Retinal pigment epithelial cell (primary cell): ENCODE measurements around the gene KLRC4.
"Not testable (repeated sequence)": the region's sequence is repeated elsewhere in the genome, so short reads cannot be mapped to it uniquely, and the experiment has no call there.

Source experiments
- DNase-seq: peaks from one replicate; pipeline ENCODE4 v3.0.0-alpha.2; 2010; ENCODE audit warnings: low read depth
- H3K4me3 ChIP-seq: 2 replicates; pipeline ENCODE4 v1.5.1; 2011; ENCODE audit warnings: mild to moderate bottlenecking, low read length, control low read depth, moderate library complexity
- TF ChIP-seq, protein P1 (sequence below): conservative IDR thresholded peaks from 2 replicates; pipeline ENCODE4 v1.5.1; 2011; ENCODE audit warnings: low read depth, low read length, control low read depth, inconsistent platforms

Gene KLRC4

DNA sequence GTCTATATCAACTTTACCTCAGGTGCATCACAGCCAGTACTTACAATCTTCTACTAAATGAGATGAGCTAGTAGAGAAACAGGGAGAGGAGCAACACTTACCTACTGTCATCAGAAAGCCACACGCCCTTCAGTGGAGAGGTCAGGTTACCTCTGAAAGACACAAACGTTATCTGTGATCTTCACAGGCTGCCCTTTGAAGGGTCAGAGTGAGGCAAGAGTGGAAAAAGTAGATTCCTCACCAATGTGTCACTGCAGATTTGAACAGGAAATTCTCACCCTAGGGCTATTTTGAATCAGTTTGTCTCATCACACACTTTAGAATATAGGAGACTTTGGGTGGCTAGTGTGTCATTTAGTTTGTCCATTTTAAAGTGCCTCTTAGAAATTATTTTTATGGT, 28.0 kb upstream of the KLRC4 start:
- not testable (repeated sequence) for H3K4me3 ChIP-seq, DNase-seq

DNA sequence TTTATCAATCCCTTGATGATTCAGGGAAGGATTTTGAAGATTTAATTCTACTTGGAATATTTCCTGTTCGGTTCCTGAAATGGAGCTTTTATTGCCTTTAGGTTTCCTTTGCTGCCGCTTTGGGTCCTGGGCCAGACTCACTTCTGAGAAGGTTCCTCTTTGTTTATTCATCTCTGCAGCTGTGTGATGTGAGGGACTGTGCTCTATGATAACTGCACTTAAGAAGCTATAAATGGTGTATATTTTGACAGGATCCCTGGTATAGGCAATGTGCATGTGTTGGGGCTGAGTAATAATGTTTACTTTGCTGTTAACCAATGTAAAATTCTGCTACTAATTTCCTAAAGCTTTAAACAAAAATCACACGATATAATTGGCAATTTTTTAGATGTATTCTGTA, 26.3 kb upstream of the KLRC4 start, which contains the start of gene KLRC2:
TSS of gene KLRC2 (minus strand) at position 195 of the 400 bp plus-strand sequence. CDS start at position 171, 24 bp downstream.
- not testable (repeated sequence) for H3K4me3 ChIP-seq, DNase-seq

DNA sequence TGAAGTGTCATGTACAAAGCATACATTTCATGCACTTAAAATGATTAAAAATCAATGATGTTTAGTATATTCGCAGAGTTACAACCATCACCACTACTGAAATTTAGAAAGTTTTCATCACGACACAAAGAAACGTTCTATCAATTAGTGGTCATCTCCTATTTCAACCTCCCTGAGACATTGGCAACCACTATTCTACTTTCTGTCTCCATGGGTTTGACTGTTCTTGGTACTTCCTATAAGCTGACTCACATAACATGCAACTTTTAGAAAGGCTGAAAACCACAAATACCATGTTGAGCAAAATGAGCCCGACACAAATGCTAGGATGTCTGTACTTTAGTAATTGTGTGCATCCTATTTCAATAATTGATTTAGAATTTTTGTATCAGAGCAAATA, 21.1 kb upstream of the KLRC4 start:
- H3K4me3 ChIP-seq, DNase-seq: not testable (repeated sequence)

DNA sequence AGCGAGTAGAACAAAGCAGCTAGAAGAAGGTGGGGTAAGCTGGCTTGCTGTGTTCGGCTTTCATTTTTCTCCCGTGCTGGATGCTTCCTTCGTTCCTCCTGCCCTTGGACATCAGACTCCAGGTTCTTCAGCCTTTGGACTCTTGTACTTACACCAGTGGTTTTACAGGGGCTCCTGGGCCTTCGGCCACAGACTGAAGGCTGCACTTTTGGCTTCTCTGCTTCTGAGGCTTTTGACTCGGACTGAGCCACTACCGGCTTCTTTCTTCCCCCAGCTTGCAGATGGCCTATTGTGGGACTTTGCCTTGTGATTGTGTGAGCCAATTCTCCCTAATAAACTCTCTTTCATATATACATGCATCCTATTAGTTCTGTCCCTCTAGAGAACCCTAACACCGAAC, 16.4 kb upstream of the KLRC4 start:
- H3K4me3 ChIP-seq, DNase-seq: not testable (repeated sequence)

DNA sequence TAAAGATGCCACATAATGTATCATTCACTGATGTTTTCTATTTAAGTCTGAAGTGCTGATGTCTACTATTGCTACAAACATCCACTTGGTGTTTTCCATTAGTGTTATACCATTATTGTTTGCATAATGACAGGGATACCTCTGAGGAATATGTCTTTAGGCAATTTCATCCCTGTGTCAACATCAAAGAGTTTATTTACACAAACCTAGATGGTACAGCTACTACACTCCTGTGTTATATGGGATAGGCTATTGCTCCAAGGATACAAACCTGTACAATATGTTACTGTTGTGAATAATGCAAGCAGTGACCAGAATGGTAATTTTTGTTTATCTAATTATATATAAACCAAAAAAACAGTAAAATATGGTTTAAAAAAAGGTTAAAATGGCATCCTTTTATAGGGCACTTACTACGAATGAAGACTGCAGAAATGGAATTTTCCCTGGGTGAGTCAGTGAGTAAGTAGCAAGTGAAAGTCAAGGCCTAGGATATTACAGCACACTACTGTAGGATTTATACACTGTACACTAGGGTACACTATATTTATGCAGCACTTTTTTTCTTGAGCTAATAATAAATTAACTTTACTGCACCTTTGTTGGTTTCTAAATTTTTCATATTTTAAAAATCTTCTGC, 14.8 kb upstream of the KLRC4 start:
- DNase-seq, H3K4me3 ChIP-seq: not testable (repeated sequence)

DNA sequence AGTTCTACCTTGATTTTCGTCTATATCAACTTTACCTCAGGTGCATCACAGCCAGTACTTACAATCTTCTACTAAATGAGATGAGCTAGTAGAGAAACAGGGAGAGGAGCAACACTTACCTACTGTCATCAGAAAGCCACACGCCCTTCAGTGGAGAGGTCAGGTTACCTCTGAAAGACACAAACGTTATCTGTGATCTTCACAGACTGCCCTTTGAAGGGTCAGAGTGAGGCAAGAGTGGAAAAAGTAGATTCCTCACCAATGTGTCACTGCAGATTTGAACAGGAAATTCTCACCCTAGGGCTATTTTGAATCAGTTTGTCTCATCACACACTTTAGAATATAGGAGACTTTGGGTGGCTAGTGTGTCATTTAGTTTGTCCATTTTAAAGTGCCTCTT, 12.6 kb upstream of the KLRC4 start:
- H3K4me3 ChIP-seq, DNase-seq: not testable (repeated sequence)

DNA sequence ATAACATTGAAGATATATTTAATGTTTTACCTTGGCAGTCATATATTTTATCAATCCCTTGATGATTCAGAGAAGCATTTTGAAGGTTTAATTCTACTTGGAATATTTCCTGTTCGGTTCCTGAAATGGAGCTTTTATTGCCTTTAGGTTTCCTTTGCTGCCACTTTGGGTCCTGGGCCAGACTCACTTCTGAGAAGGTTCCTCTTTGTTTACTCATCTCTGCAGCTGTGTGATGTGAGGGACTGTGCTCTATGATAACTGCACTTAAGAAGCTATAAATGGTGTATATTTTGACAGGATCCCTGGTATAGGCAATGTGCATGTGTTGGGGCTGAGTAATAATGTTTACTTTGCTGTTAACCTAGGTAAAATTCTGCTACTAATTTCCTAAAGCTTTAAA, 10.8 kb upstream of the KLRC4 start, which contains the start of gene KLRC3:
TSS of gene KLRC3 (minus strand) at position 262 of the 400 bp plus-strand sequence. CDS start at position 217, 45 bp downstream.
- not testable (repeated sequence) for DNase-seq, H3K4me3 ChIP-seq

DNA sequence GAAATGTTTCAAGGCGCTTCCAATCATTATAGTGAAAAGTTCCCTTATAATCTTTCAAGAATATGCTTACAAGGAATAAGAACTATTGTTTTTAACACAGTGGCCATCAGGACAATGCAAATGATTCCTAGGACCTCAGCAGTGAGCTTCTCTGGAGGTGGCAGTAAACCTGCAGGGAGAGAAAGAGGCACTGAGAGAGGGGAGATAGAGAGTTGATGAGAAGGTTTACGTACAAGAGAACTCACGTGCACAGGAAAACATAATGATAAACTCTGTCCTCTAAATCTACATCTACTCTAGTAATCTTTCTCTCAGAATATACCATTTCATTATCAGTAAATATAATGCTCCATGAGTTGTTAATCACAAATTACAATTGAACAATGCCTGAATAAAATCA, 715 bp downstream of the KLRC4 start:
- TF ChIP-seq, protein P1, sequence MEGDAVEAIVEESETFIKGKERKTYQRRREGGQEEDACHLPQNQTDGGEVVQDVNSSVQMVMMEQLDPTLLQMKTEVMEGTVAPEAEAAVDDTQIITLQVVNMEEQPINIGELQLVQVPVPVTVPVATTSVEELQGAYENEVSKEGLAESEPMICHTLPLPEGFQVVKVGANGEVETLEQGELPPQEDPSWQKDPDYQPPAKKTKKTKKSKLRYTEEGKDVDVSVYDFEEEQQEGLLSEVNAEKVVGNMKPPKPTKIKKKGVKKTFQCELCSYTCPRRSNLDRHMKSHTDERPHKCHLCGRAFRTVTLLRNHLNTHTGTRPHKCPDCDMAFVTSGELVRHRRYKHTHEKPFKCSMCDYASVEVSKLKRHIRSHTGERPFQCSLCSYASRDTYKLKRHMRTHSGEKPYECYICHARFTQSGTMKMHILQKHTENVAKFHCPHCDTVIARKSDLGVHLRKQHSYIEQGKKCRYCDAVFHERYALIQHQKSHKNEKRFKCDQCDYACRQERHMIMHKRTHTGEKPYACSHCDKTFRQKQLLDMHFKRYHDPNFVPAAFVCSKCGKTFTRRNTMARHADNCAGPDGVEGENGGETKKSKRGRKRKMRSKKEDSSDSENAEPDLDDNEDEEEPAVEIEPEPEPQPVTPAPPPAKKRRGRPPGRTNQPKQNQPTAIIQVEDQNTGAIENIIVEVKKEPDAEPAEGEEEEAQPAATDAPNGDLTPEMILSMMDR: no peak
- H3K4me3 ChIP-seq: no peak overlapping the region
- no peak for DNase-seq

DNA sequence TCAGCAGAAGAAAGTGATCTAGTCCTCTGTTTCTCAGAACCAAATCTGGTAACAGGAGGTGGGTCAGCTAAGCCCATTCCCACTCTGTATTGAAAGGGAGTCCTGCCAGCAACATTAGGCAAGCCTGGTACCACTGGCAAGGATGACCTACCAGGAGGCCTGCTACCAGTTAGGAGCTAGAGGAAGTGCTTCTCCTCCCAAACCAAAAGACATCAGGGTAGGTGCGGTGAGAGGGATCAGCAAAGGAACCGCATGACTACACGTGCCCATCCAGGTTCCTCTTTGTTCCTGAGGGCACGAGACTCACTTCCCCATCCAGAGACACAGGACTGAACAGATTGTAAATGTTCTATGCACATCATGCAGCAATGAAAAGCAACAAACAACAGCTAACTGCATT, 2.8 kb downstream of the KLRC4 start:
- no peak overlapping the region for H3K4me3 ChIP-seq
- DNase-seq: no peak
- TF ChIP-seq, protein P1: no peak

DNA sequence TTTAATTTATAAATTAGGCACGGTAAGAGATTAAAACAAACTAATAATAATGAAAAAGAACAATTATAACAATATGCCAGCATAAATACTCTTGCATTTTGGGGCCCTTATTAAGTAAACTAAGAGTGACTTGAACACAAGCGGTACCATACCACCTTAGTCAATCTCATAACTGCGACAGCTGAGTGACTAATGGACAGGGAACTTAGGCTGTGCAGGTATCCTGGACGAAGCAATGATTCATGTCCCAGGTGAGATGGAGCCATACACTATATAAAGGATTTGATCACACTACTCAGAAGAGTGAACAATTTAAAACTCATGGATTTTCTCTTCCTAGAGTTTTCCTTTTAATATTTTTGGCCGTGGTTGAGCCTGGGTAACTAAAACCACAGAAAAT, 4.3 kb downstream of the KLRC4 start:
- TF ChIP-seq, protein P1: no peak
- DNase-seq: no peak
- no peak overlapping the region for H3K4me3 ChIP-seq

DNA sequence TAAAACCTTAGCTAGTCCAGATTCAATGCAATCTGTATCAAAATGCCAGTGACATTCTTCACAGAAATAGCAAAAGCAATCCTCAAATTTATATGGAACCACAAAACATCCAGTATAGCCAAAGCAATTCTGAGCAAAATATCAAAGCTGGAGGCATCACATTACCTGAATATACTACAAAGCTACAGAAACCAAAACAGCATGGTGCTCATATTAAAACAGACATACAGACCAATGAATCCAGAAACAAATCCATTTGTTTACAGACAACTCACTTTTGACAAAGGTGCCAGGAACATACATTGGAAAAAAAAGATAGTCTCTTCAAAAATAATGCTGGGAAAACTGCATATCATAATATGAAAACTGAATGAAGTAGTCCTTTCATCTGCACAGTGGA, 4.8 kb downstream of the KLRC4 start:
- no peak for DNase-seq
- TF ChIP-seq, protein P1: no peak

More for the DNA sequence above, 4.8 kb downstream of the KLRC4 start:
- no peak overlapping the region for H3K4me3 ChIP-seq
